GM13977 (cell line): ENCODE measurements around the gene EFR3B.
"Not testable (repeated sequence)": the region's sequence is repeated elsewhere in the genome, so short reads cannot be mapped to it uniquely, and the experiment has no call there.

Source experiments
- DNase-seq: peaks from one replicate; pipeline ENCODE4 v3.0.0; 2012; ENCODE audit warnings: low spot score
- CTCF ChIP-seq: IDR thresholded peaks from 2 replicates; pipeline ENCODE4 v1.5.1; 2012; ENCODE audit warnings: mild to moderate bottlenecking, control low read depth; ENCODE audit not compliant: insufficient read depth; ENCODE audit errors: extremely low read depth, missing control alignments
- in situ Hi-C: fragments of 300-500 bp; cut with MboI; formaldehyde crosslinking; loops from one replicate; pipeline ENCODE4 v1.12.0; 2022; ENCODE audit warnings: low sequenced_read_pairs, low pct_unique_long_range_greater_than_20kb, mixed read lengths, inconsistent platforms; ENCODE audit not compliant: unreplicated experiment

The EFR3B gene

GRCh38 chr2:25151718-25152117 is 109.8 kb downstream of the EFR3B start:
- no peak for DNase-seq
- in situ Hi-C loops = no loop called here
- TF ChIP-seq CTCF = no peak

- no peak for TF ChIP-seq CTCF
- in situ Hi-C loops = no loop called here
- DNase-seq = no peak
These were observed 113.5 kb downstream of the EFR3B start for GRCh38 chr2:25155401-25155800.

- TF ChIP-seq CTCF = no peak
- DNase-seq = no peak
- in situ Hi-C loops = no loop called here
These were observed 116.4 kb downstream of the EFR3B start for GRCh38 chr2:25158096-25158852.

GRCh38 chr2:25159949-25160348 is 118.1 kb downstream of the EFR3B start:
- in situ Hi-C loops = no loop called here
- DNase-seq = no peak
- no peak for TF ChIP-seq CTCF

DNA sequence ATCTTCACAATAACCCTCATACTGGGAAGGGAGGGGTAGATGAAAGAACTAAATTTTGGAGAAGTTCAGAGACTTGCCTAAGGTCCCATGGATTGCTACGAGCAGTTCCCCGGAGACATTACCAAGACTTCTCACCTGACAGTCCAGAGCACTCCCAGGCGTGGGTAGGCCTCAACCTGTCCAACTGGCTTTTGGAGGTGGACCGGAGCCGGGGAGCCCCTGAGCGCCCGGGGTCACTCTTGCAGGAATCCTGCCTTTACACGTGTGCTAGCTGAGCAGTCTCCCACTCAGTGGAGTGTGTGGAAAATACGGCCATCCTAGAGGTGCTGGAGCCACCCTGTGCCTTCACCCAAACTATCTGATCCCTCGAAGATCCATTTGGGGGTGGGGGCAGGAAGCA is 118.5 kb downstream of the EFR3B start:
- no peak for DNase-seq
- in situ Hi-C loops = no loop called here
- no peak for TF ChIP-seq CTCF

DNA sequence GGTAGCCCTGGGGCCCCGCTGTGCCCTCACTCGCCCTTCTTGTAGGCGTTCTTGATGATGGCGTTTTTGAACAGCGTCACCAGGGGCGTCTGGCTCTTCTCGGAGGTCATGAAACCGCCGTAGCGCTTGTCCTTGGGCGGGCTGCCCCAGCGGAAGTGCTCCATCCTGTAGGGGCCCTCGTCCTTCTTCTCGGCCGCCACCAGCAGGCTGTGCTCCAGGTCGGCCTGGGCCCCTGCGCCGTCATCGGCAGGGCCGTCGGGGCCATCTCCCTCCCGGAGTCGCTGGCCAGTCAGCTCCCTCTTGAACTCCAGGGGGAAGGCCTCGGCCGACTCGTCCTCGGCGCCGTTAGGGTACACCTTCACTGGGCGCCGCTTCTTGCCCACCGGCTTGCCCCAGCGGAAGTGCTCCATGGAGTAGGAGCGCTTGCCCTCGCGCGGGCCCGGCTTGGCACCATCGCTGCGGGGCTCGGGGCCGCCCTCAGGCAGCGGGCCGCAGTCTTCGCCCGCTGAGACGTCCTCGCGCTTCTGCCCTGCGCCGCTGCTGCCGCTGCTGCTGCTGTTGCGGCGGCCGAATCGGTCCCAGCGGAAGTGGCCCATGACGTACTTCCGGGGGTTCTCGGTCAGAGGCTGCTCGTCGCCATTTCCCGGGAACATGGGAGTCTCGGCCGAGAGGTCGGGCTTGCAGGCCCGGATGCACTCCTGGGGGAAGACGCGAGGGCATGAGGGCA is 119.3 kb downstream of the EFR3B start:
- DNase-seq = peak; percentile 61
- no peak for TF ChIP-seq CTCF
- in situ Hi-C loops = no loop called here

GRCh38 chr2:25162061-25162460 is 120.2 kb downstream of the EFR3B start:
- DNase-seq, in situ Hi-C loops: not testable (repeated sequence)
